Astrocyte of the cerebellum (primary cell): ENCODE measurements around the gene VPS54.

Experiments
- DNase-seq: peaks from one replicate; pipeline ENCODE4 v3.0.0-alpha.2; 2011; ENCODE audit warnings: low read depth
- H3K4me3 ChIP-seq: 2 replicates; pipeline ENCODE4 v1.5.1; 2011; ENCODE audit warnings: mild to moderate bottlenecking, low read depth, low read length, moderate library complexity
- CTCF ChIP-seq: IDR thresholded peaks from 2 replicates; pipeline ENCODE4 v1.5.1; 2012; ENCODE audit warnings: low read length, low read depth, moderate library complexity, mild to moderate bottlenecking; ENCODE audit errors: missing control alignments
- in situ Hi-C: cut with HindIII; loops from 2 replicates; pipeline ENCODE4 v1.10.0; 2017; ENCODE audit warnings: low sequenced_read_pairs

The VPS54 gene

GRCh38 chr2:63881205-63881604 is 138.0 kb downstream of the VPS54 start:
- no peak overlapping the region for H3K4me3 ChIP-seq
- TF ChIP-seq CTCF, result no peak
- in situ Hi-C loops, result no loop called here
- no peak for DNase-seq

GRCh38 chr2:63880625-63881024 is 138.6 kb downstream of the VPS54 start:
- DNase-seq, result no peak
- no peak for TF ChIP-seq CTCF
- no peak overlapping the region for H3K4me3 ChIP-seq
- in situ Hi-C loops, result no loop called here

GRCh38 chr2:63879876-63880433 is 139.3 kb downstream of the VPS54 start:
- in situ Hi-C loops, result no loop called here
- no peak overlapping the region for H3K4me3 ChIP-seq
- TF ChIP-seq CTCF, result no peak
- no peak for DNase-seq

GRCh38 chr2:63878486-63878885 is 140.7 kb downstream of the VPS54 start:
- in situ Hi-C loops, result no loop called here
- no peak overlapping the region for H3K4me3 ChIP-seq
- no peak for DNase-seq
- no peak for TF ChIP-seq CTCF

- no peak overlapping the region for H3K4me3 ChIP-seq
- TF ChIP-seq CTCF, result no peak
- no peak for DNase-seq
- in situ Hi-C loops, result no loop called here
Measured at GRCh38 chr2:63876311-63876710, 142.9 kb downstream of the VPS54 start.

GRCh38 chr2:63875559-63876245 is 143.5 kb downstream of the VPS54 start:
- TF ChIP-seq CTCF, result no peak
- in situ Hi-C loops, result no loop called here
- no peak for DNase-seq
- H3K4me3 ChIP-seq, result no peak overlapping the region
